ENCODE results near the gene CCSER2.
A peak's percentile ranks its signal among the peaks of the same experiment; 100 is the strongest.
"Not testable (repeated sequence)": the region's sequence is repeated elsewhere in the genome, so short reads cannot be mapped to it uniquely, and the experiment has no call there.

Gene CCSER2

GRCh38 chr10:84344526-84344925 is 16.1 kb downstream of the CCSER2 start:
- DNase-seq (ENCODE audit: extremely low read depth in 1 of 2, low read depth in 1 of 2), result no peak

GRCh38 chr10:84347575-84348002 is 19.2 kb downstream of the CCSER2 start:
- not testable (repeated sequence) for DNase-seq (ENCODE audit: extremely low read depth in 1 of 2, low read depth in 1 of 2)

GRCh38 chr10:84348447-84348846 is 20.1 kb downstream of the CCSER2 start:
- no peak for DNase-seq (ENCODE audit: extremely low read depth in 1 of 2, low read depth in 1 of 2)

- no peak for DNase-seq (ENCODE audit: extremely low read depth in 1 of 2, low read depth in 1 of 2)
Observed at GRCh38 chr10:84348860-84349259, 20.5 kb downstream of the CCSER2 start.

- peak in 1 of 2 donors; percentile 59 for DNase-seq (ENCODE audit: extremely low read depth in 1 of 2, low read depth in 1 of 2)
Observed at GRCh38 chr10:84352251-84352842, 24.0 kb downstream of the CCSER2 start.

GRCh38 chr10:84353052-84353803 is 24.8 kb downstream of the CCSER2 start:
- no peak for DNase-seq (ENCODE audit: extremely low read depth in 1 of 2, low read depth in 1 of 2)

- no peak for DNase-seq (ENCODE audit: extremely low read depth in 1 of 2, low read depth in 1 of 2)
Observed at GRCh38 chr10:84354623-84355022, 26.2 kb downstream of the CCSER2 start.

- DNase-seq (ENCODE audit: extremely low read depth in 1 of 2, low read depth in 1 of 2), result no peak
Observed at GRCh38 chr10:84355106-84355505, 26.7 kb downstream of the CCSER2 start.

GRCh38 chr10:84356928-84357327 is 28.5 kb downstream of the CCSER2 start:
- no peak for DNase-seq (ENCODE audit: extremely low read depth in 1 of 2, low read depth in 1 of 2)

GRCh38 chr10:84358743-84359142 is 30.4 kb downstream of the CCSER2 start:
- DNase-seq (ENCODE audit: extremely low read depth in 1 of 2, low read depth in 1 of 2), result no peak

GRCh38 chr10:84360637-84361365 is 32.4 kb downstream of the CCSER2 start:
- no peak for DNase-seq (ENCODE audit: extremely low read depth in 1 of 2, low read depth in 1 of 2)

GRCh38 chr10:84365335-84365881 is 37.0 kb downstream of the CCSER2 start:
- no peak for DNase-seq (ENCODE audit: extremely low read depth in 1 of 2, low read depth in 1 of 2)

GRCh38 chr10:84366041-84366440 is 37.7 kb downstream of the CCSER2 start:
- DNase-seq (ENCODE audit: extremely low read depth in 1 of 2, low read depth in 1 of 2), result no peak

- DNase-seq (ENCODE audit: extremely low read depth in 1 of 2, low read depth in 1 of 2), result no peak
Observed at GRCh38 chr10:84367256-84367655, 38.9 kb downstream of the CCSER2 start.

- no peak for DNase-seq (ENCODE audit: extremely low read depth in 1 of 2, low read depth in 1 of 2)
Observed at GRCh38 chr10:84368828-84369227, 40.4 kb downstream of the CCSER2 start.

- no peak for DNase-seq (ENCODE audit: extremely low read depth in 1 of 2, low read depth in 1 of 2)
Observed at GRCh38 chr10:84370283-84370682, 41.9 kb downstream of the CCSER2 start.

GRCh38 chr10:84371944-84372343 is 43.6 kb downstream of the CCSER2 start:
- no peak for DNase-seq (ENCODE audit: extremely low read depth in 1 of 2, low read depth in 1 of 2)

GRCh38 chr10:84373000-84373399 is 44.6 kb downstream of the CCSER2 start:
- no peak for DNase-seq (ENCODE audit: extremely low read depth in 1 of 2, low read depth in 1 of 2)

GRCh38 chr10:84374455-84374854 is 46.1 kb downstream of the CCSER2 start:
- DNase-seq (ENCODE audit: extremely low read depth in 1 of 2, low read depth in 1 of 2), result no peak

- DNase-seq (ENCODE audit: extremely low read depth in 1 of 2, low read depth in 1 of 2), result no peak
Observed at GRCh38 chr10:84375011-84375410, 46.6 kb downstream of the CCSER2 start.

- no peak for DNase-seq (ENCODE audit: extremely low read depth in 1 of 2, low read depth in 1 of 2)
Observed at GRCh38 chr10:84375881-84376280, 47.5 kb downstream of the CCSER2 start.

- no peak for DNase-seq (ENCODE audit: extremely low read depth in 1 of 2, low read depth in 1 of 2)
Observed at GRCh38 chr10:84388148-84388547, 59.8 kb downstream of the CCSER2 start.
